CD4-positive, alpha-beta T cell treated with Interleukin-10 for 1 hour (primary cell): ENCODE data around the gene ARL10.

Experiments
- DNase-seq: peaks from one replicate; pipeline ENCODE4 v3.0.0-alpha.2; 2020

ARL10 gene

DNA sequence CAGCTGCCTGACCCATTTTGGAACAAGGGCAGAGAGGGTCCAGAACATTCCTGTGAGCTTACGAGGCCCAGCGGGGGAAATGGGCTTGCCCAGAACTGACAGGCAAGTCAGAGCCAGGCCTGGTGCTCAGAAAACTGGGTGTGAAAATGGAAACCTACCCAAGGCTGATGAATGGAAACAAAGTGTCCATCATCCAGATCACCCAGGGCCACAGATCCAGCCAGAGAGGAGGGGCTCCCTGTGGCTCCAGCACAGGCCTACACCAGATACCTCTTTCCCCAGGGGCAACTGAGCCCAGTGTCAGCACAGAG is 47.9 kb downstream of the ARL10 start:
- no peak for DNase-seq

DNA sequence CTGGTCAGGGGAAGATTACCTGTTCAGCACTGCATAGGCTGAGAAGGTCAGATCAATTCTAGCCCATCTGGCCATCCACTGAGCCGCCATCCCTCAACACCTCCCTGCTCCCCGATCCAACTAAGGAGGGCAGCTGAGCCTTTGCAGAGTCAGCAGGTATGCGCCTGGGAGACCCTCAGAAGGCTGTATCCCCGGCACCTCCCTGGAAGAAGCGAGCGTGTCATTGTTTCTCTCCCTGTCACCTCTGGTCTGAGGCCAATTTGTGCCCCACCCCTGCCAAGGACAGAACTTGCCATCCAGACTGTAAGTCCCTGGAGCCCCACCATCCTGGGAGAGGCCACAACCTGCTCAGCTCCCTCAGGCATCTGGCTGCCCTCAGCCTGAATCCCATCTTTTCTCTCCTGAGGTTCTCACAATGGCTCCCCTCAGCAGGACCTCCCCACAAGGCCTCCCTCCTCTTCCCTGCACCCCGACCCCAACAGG is 48.5 kb downstream of the ARL10 start:
- no peak for DNase-seq

DNA sequence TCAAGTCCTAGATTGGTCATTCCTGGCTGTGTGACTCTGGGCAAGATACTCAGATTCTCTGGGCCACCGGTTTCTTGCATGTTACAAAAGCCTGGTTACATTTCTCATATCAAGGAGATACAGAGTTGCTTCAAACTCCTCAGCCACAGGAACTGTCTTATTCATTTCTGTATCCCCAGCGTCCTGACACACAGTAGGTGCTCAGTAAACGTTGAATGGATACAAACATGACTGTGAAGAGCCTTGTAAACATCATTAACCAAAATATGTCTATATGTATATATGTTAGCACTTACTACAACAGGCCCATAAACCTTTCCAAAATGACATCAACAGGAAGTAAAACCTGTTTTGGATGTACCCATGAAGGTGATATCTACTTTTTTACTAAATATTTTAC is 49.4 kb downstream of the ARL10 start:
- no peak for DNase-seq

DNA sequence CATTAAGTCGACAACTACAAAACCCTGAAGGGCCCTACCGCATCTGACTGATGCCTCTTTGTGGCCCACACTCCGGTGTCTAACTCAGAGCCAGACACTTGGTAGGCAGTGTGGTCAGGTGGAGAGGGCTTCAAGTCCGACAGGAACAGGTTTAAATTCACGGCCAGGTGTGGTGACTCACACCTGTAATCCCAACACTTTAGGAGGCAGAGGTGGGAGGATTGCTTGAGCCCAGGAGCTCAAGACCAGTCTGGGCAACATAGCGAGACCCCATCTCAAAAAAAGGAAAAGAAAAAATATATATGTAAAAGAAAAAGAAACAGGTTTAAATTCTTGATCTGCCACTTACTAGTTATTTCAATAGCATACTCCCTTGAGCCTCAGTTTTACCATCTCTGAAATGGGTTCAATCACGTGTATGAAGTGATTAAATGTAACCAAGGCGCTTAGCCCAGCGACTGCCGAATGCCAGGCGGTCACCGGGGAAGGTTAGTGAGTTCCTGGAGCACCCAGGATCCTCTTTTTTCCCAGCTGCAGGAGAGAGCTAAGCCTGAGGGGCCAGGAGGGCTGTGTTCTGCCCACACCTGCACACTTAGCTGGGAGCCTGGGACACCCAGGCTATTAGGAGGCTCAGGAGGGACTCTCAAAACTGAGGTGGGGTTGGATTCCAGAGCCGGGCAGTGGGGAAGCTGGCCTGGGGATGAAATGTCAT is 50.1 kb downstream of the ARL10 start:
- peak; percentile 9 for DNase-seq

DNA sequence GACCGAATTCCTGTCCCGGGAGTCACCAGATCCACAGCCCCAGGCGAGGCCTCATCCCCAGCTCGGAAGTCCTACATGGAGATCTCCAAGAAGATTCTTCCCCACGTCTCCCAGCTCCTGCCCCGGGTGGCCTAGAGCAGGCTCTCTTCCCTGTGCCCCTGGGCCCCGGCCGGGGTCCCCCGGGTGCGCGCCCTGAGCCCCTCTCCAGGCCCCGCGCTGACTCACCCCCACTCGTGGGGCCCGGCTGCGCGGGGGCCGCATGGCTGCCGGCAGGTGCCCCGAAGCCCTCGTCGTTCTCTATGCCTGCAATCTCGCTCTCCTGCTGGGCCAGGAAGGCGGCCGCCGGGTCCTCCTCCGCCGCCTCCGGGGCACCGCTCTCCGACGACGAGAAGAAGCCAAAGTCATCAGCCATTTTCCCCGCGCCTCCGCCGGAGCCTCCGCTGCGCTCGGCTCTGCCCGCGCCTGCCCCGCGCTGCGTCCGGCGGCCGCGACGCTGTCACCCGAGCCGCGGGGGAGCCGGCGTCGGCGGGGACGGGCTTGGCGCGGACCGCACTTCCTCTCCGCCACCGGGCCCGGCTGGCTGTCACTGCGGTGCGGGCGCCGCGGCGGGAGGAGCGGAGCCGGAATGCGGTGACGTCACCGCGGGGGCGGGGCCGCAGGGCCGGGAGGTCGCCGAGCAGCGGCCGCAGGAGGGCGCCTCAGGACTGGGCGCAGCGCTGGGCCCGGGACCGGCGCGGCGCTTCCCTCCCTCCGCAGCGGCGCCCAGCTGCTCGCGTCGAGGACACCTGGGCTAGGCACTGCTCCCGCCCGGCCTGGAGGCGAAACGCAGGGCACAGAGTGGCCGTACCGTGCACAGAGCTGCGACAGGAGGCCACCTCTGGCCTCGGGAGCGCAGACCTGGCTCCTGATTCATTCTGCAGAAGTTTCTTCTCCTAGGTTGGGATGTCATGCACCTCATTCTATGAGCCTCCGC is 51.0 kb downstream of the ARL10 start, which contains the start of gene CLTB:
Gene CLTB, minus strand, starts transcription at position 588 of the 973 bp plus-strand sequence. Its CDS starts 176 bp downstream, at position 412.
- peak; percentile 93 for DNase-seq

GRCh38 chr5:176416965-176417364 is 51.7 kb downstream of the ARL10 start:
- no peak for DNase-seq

DNA sequence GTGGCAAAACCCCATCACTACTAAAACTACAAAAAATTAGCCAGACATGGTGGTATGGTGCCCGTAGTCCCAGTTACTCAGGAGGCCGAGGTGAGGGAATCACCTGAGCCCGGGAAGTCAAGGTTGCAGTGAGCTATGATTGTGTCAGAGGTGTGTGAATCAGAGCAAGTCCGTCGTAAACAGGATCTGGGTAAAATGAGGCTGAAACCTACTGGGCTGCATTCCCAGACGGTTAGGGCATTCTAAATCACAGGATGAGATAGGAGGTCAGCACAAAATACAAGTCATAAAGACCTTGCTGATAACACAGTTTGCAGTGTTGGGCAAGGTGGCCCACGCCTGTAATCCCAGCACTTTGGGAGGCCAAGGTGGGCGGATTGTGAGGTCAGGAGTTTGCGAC is 53.0 kb downstream of the ARL10 start:
- no peak for DNase-seq

GRCh38 chr5:176420086-176420485 is 54.8 kb downstream of the ARL10 start:
- no peak for DNase-seq

GRCh38 chr5:176420972-176421544 is 55.8 kb downstream of the ARL10 start:
- DNase-seq, result no peak

GRCh38 chr5:176424181-176424580 is 58.9 kb downstream of the ARL10 start:
- no peak for DNase-seq

GRCh38 chr5:176425138-176425537 is 59.9 kb downstream of the ARL10 start:
- DNase-seq, result no peak

DNA sequence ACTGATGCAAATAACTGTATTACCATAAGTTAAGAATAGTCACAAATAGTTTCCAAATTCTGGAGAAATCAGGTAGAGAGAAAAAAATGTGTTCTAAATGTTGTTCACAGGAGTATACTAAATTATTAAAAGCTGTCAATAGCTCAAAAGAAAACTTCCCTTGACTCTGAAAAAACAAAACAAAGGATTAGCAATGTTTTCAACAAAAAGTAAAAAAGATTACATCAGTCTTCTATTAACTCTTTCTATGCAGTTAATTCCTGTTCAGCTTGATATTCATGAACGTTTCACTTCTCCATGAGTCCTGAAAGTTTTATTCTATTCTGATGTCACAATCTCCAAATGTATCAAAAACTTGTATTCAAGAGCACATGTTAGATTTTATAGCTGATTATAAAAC is 60.5 kb downstream of the ARL10 start:
- DNase-seq, result no peak

DNA sequence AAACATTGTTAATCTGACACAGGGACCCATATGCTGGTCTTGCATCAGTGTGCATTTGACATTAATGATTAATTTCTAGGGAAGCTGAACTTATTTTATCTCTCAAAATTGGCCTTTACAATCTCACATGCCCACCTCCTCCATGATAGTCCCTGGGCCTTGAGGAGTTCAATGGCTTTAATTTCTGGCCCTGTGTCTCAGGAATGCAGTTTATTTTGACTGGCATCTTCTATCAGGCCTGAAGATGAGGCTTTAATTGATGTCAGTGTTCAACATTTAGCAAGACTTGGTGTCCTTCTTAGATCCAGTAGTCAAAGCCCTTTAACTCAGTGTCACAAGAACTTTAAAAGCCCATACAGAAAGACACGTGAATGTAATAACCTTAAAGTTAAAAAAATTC is 61.6 kb downstream of the ARL10 start:
- DNase-seq, result no peak

GRCh38 chr5:176427971-176428370 is 62.7 kb downstream of the ARL10 start:
- DNase-seq, result no peak

DNA sequence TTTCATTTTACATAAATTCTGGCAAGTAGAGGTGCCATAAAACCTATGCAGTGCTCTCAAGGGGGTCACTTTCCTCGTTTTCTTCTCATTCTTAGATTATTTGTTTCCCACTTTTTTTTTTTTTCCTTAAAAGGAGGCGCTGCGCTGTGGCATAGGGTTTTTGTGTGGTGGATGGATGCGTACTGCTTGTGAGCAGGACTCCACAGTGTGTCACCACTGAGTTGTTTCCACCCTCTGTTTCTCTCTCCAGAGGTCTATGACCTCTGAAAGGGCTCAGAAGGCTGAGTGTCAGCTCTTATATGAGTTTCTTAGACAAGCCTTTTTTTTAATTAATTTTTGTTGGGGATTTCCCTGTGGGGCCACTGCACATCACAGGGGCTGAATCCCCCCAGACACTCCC is 64.7 kb downstream of the ARL10 start:
- DNase-seq, result no peak
